Ishikawa (cell line): ENCODE measurements around the gene DKC1.

ENCODE experiments used
- CEBPB ChIP-seq: IDR thresholded peaks from 2 replicates; pipeline ENCODE4 v1.6.1; 2012
- CREB1 ChIP-seq: IDR thresholded peaks from 2 replicates; pipeline ENCODE4 v1.6.1; 2012; ENCODE audit warnings: low read depth
- EGR1 ChIP-seq: IDR thresholded peaks from 2 replicates; pipeline ENCODE4 v1.6.1; 2012
- EP300 ChIP-seq: IDR thresholded peaks from 2 replicates; pipeline ENCODE4 v1.6.1; 2012; ENCODE audit warnings: borderline replicate concordance
- FOXM1 ChIP-seq: IDR thresholded peaks from 2 replicates; pipeline ENCODE4 v1.6.1; 2012; ENCODE audit warnings: low read depth, borderline replicate concordance
- MAX ChIP-seq: IDR thresholded peaks from 2 replicates; pipeline ENCODE4 v1.6.1; 2012
- NFIC ChIP-seq: IDR thresholded peaks from 2 replicates; pipeline ENCODE4 v1.6.1; 2012
- RAD21 ChIP-seq: IDR thresholded peaks from 2 replicates; pipeline ENCODE4 v1.6.1; 2012; ENCODE audit warnings: low read depth
- REST ChIP-seq: IDR thresholded peaks from 2 replicates; pipeline ENCODE4 v1.6.1; 2012; ENCODE audit warnings: low read depth, mild to moderate bottlenecking
- TAF1 ChIP-seq: IDR thresholded peaks from 2 replicates; pipeline ENCODE4 v1.6.1; 2012; ENCODE audit warnings: low read depth, mild to moderate bottlenecking
- TCF12 ChIP-seq: IDR thresholded peaks from 2 replicates; pipeline ENCODE4 v1.6.1; 2012; ENCODE audit warnings: low read depth
- TEAD4 ChIP-seq: IDR thresholded peaks from 2 replicates; pipeline ENCODE4 v1.6.1; 2012
- USF1 ChIP-seq: IDR thresholded peaks from 2 replicates; pipeline ENCODE4 v1.6.1; 2012
- YY1 ChIP-seq: IDR thresholded peaks from 2 replicates; pipeline ENCODE4 v1.6.1; 2012; ENCODE audit warnings: low read depth
- ZBTB7A ChIP-seq: IDR thresholded peaks from 2 replicates; pipeline ENCODE4 v1.6.1; 2012; ENCODE audit warnings: low read depth

The DKC1 gene

GRCh38 chrX:154734061-154734781, 28.4 kb upstream of the DKC1 start:
- TF ChIP-seq CREB1 (no peak), EGR1 (no peak), EP300 (no peak), ZBTB7A (no peak), FOXM1 (no peak), TAF1 (no peak), MAX (no peak), CEBPB (no peak), USF1 (no peak), REST (no peak), NFIC (no peak), TEAD4 (no peak), RAD21 (no peak), YY1 (no peak), TCF12 (no peak)

- no peak for TF ChIP-seq RAD21
- TF ChIP-seq USF1 = no peak
- TF ChIP-seq NFIC = peak; percentile 56; the same call in 1 of the 2 replicates
- peak; percentile 31; the same call in 1 of the 2 replicates for TF ChIP-seq EP300
- TF ChIP-seq FOXM1 = no peak
- peak; percentile 67 for TF ChIP-seq TEAD4
- TF ChIP-seq REST = no peak
- no peak for TF ChIP-seq TCF12
Observed at GRCh38 chrX:154735695-154736393, 26.8 kb upstream of the DKC1 start.

- TF ChIP-seq EGR1 (no peak), CREB1 (no peak), TAF1 (no peak), CEBPB (no peak), REST (no peak), FOXM1 (no peak), TCF12 (no peak), RAD21 (no peak), TEAD4 (no peak)
Observed at GRCh38 chrX:154737136-154737535, 25.5 kb upstream of the DKC1 start.

- TF ChIP-seq NFIC (no peak), YY1 (no peak), USF1 (no peak), CEBPB (no peak), EGR1 (no peak), TAF1 (no peak), MAX (no peak), RAD21 (no peak), REST (no peak), FOXM1 (no peak), ZBTB7A (no peak), TEAD4 (no peak), TCF12 (no peak), EP300 (no peak), CREB1 (no peak)
Observed at GRCh38 chrX:154738011-154738738, 24.5 kb upstream of the DKC1 start.
